CD4-positive, alpha-beta T cell treated with Interleukin-15 for 1 hour (primary cell): ENCODE measurements around the gene VAMP7.
"Not testable (repeated sequence)": the region's sequence is repeated elsewhere in the genome, so short reads cannot be mapped to it uniquely, and the experiment has no call there.

Experiments used
- DNase-seq: peaks from one replicate; pipeline ENCODE4 v3.0.0-alpha.2; 2020

The VAMP7 gene

DNA sequence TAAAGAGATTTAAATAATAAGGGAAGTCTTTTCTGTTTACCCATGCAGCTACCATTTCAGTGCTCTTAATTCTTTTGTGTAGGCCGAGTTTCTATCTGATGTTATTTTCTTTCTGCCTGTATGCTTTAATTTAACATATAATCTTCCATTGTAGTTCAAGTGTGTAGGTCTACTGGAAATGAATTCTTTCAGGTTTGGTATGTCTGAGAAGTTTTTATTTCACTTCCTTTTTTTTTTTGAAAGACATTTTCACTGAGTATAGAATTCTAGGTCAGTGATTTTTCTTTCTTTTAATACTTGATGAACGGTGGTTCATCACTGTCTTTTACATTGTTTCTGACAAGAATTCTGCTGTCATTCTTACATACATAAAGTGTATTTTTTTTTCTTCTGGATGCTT, 42.1 kb downstream of the VAMP7 start:
- DNase-seq = no peak

- not testable (repeated sequence) for DNase-seq
Observed at GRCh38 chrX:155930852-155931618, 49.9 kb downstream of the VAMP7 start.

DNA sequence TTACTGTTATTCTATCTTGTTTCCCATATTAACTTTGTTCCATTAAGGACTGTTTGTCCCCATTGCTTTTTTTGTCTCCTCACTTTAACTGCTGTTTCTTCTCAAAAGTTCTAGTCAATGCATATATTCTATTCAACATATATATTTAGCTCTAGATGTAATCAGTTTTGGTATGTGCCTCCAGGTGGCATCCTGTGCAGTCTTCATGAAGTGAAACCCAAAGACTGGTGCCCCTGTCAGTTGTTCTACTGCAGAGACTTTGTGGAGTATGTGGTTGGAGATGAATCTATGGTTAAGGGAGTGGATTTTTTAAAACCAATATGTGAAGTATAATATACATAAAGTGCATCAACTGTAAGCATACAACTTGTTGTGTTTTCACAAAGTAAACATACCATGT, 57.0 kb downstream of the VAMP7 start:
- no peak for DNase-seq

DNA sequence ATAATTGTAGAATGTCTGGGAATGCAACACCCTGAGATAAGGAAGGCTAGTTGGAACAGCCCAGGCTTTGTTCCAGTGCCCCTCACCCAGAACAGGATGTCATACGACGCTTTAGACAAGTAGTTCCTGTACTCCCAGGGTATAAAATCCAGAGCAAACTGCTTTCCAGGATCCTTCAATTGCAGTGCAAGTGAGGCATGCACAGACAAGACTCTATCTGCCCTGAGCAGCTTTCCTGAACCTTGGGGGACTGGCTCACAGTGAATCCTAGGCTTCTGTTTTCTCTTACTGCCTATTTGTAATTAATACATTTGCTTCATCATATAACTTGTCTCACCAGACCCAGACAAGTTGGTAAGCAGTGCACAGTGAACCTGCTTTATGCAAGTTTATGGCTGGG, 68.0 kb downstream of the VAMP7 start:
- no peak for DNase-seq

DNA sequence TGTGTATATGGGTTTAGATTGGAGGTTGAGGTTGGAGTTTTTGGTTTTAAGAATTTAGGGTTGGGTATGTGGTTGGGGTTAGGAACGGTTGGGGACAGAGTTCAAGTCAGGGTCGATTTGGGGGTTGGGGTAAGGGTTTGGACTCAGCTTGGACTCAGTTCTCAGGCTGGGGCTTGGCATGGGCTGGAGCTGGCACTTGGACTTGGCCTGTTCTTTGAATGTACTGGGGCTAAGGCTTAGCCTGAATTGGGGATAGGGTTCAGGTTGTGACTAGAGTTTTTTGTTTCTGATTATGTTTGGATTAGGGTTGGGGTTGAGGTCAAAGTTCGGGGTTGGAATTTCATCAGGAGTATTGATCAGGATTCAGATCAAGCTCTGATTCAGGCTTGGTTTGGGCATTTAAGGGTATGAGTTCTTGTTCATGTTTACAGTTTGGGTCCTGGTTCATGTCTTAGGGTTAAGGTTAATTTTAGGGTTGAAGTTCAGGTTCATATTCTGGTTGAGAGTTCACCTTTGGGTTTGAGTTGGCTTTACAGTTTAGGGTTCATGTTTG, 70.2 kb downstream of the VAMP7 start:
- no peak for DNase-seq

GRCh38 chrX:155953055-155953454, 71.9 kb downstream of the VAMP7 start:
- no peak for DNase-seq

- DNase-seq = no peak
Observed at GRCh38 chrX:155954793-155955192, 73.6 kb downstream of the VAMP7 start.

- no peak for DNase-seq
Observed at GRCh38 chrX:155956099-155956498, 75.0 kb downstream of the VAMP7 start.

GRCh38 chrX:155956649-155957048, 75.5 kb downstream of the VAMP7 start:
- no peak for DNase-seq

- DNase-seq = no peak
Observed at GRCh38 chrX:155957843-155958242, 76.7 kb downstream of the VAMP7 start.

- DNase-seq = no peak
Observed at GRCh38 chrX:155959018-155959587, 78.0 kb downstream of the VAMP7 start.

DNA sequence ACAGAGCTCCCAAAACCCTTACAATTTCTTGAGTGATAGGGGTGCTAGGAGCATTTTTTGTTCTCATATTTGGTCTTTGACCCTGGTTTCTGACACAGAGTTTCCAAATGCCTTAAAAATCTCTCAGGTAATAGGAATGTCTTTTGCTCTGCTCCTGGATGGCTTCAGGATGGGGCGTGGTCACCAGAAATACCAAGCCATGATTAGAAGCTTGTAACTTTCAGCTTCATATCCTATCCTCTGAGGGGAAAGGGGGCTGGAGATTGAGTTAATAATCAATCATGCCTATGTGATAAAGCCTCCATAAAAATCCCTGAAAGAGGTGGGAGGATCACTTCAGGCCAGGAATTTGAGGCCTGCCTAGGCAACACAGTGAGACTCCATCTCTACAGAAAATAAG, 81.8 kb downstream of the VAMP7 start:
- DNase-seq = no peak

GRCh38 chrX:155966876-155967275, 85.7 kb downstream of the VAMP7 start:
- no peak for DNase-seq

- no peak for DNase-seq
Observed at GRCh38 chrX:155967653-155968325, 86.6 kb downstream of the VAMP7 start.

DNA sequence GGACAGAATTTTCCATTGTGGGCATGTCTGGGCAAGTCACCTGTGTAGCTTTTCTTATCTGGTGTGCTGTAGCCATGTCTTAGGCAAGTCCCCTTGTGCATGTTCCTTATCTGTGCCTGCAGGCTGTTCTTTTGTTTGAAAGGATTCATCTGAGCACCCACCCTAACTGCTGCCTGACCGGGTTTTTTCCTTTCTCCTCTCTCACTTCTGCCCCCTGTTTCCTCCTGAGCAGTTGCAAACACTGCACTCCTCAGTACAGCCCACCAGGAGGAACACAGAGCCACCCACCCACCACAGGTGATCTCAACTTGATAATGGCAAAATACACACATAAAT, 87.1 kb downstream of the VAMP7 start:
- no peak for DNase-seq

GRCh38 chrX:155968791-155969190, 87.6 kb downstream of the VAMP7 start:
- DNase-seq = no peak

- DNase-seq = not testable (repeated sequence)
Observed at GRCh38 chrX:155971658-155972057, 90.5 kb downstream of the VAMP7 start.

GRCh38 chrX:155972241-155972640, 91.1 kb downstream of the VAMP7 start:
- DNase-seq = not testable (repeated sequence)

DNA sequence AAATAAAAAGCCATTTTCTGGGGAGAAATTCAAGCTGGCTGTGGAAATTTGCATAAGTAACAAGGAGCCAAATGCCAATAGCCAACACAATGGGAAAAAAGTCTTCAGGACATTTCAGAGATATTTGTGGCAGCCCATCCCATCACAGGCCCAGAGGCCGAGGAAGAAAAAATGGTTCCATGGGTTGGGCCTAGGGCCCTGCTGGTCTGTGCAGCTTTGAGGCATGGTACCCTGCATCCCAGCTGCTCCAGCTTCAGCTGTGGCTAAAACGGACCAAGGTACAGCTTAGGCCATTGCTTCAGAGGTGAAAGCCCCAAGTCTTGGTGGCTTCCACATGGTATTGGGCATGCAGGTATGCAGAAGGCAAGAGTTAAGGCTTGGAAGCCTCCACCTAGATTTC, 102.2 kb downstream of the VAMP7 start:
- no peak for DNase-seq

DNA sequence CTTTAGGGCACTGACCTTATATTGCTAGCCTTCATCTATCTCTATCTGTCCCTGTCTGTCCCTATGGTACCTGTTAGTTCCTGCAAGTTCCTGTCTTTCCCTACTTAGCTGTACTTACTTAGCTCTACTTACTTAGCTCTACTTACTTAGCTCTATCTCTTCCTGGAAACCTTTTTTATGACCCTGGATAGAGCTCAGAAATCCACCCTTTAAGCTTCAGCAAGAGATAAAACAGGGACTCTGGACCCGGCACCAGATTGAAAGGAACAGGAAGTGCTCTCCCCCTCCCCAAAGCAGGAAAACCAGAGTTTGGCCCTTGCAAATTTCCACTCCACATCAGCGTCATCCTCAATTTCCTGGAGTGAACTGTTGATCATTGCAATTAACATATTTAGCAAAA, 104.1 kb downstream of the VAMP7 start:
- DNase-seq = no peak

DNA sequence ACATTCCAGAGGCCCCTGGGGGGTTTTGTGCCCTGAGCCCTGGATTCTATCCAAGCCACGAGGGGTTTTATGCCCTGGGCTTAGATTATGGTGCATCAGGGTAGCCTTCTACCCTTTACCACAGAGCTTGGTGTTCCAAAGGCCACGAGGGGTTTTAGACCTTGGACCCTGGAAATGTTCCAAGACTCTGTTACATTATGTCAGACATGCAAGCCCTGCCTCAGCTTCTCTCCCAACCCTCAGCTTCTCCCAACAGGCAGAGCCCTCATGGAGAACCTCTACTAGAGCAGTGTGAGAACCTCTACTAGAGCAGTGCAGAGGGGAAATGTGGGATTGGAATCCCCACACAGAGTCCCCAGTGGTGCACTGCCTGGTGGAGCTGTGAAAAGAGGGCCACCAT, 105.8 kb downstream of the VAMP7 start:
- not testable (repeated sequence) for DNase-seq

DNA sequence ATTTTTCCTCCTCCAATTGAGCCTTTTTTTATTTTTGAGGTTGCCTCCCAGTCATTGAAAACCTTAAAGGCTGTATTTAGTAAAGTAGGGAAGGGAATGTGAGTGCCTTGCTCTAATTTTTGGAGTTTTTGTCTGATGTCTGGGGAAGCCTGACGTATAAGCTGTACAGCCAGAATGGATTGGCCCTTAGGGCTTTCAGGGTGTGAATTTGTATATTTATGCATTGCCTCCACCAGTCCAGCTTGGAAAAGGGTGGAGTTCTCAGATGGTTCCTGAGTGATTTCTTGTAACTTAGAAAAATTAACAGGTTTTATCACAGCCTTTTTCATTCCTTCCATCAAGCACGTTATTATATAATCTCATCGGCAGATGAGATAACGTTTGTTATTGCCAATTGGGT, 107.7 kb downstream of the VAMP7 start:
- no peak for DNase-seq
